Measurements from ENCODE around the gene CDKAL1. TPM values are rescaled to one million over a fixed set of nuclear protein-coding genes. Genes with fewer than 3 reads are reported as not detected.

Gene CDKAL1
- total RNA-seq, 1 donor from 2014 or later = 39.6 TPM

DNA sequence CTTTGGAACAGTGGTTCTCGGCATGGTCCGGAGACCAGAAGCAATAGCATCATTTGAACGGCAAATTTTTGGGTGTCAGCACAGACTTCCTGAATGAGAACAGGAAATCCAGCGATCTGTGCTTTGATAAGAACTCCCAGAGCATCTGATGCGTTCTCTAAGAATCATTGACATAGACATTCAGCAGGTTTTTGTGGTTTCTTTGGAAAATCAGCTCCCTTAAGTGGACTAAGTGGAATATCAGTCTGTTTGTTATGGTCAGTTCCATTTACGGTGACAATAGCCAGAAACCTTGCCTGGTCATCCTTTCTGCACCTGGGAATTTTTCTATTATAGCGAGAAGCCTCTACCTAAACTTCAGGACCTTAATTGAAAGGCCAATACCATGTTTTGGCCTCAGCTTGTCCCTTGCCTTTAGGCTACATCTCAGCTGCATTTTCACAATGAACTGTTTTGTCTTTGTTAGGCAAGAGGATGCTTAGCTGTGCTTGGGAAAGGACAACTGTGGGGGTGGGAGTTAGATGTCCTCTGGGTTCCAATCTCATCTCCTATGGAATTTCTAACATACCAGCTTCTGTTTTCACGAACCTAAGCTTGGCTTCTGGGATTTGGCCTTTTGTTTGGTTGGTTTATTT, 299.7 kb downstream of the CDKAL1 start:
- Histone ChIP-seq H4K20me1 (ENCODE audit: low read depth) (no peaks in the 10 kb centered on the region), H2AFZ (replicated peaks) (no peak overlapping the region), H3K27ac (peak overlapping the region; percentile 48), H3K79me2 (ENCODE audit: low read depth) (no peaks in the 10 kb centered on the region), H3K36me3 (no peaks in the 10 kb centered on the region), H3K4me2 (peak overlapping the region; percentile 39), H3F3A (ENCODE audit: low read depth) (peaks cover 9% of the 10 kb centered on the region), H3K4me1 (peaks cover 21% of the 10 kb centered on the region), H3K4me3 (no peak overlapping the region), H3K9me3 (ENCODE audit: low read depth) (no peaks in the 10 kb centered on the region), H3K9ac (no peak overlapping the region), H3K27me3 (no peaks in the 10 kb centered on the region)
- DNase-seq (ENCODE audit: low spot score) = peak; percentile 31
- Mint-ChIP-seq H3K36me3 (peaks cover 2% of the 10 kb centered on the region), H3K27me3 (ENCODE audit: insufficient read depth, low read depth) (no peaks in the 10 kb centered on the region), H3K4me3 (no peak overlapping the region), H3K9me3 (no peaks in the 10 kb centered on the region), H3K4me1 (no peaks in the 10 kb centered on the region), H3K27ac (no peak overlapping the region)
- TF ChIP-seq EZH2 (IDR thresholded peaks at IDR 0.05) = no peak
- TF ChIP-seq EZH2phosphoT487 (IDR thresholded peaks at IDR 0.05) = no peak
- TF ChIP-seq, protein P1, sequence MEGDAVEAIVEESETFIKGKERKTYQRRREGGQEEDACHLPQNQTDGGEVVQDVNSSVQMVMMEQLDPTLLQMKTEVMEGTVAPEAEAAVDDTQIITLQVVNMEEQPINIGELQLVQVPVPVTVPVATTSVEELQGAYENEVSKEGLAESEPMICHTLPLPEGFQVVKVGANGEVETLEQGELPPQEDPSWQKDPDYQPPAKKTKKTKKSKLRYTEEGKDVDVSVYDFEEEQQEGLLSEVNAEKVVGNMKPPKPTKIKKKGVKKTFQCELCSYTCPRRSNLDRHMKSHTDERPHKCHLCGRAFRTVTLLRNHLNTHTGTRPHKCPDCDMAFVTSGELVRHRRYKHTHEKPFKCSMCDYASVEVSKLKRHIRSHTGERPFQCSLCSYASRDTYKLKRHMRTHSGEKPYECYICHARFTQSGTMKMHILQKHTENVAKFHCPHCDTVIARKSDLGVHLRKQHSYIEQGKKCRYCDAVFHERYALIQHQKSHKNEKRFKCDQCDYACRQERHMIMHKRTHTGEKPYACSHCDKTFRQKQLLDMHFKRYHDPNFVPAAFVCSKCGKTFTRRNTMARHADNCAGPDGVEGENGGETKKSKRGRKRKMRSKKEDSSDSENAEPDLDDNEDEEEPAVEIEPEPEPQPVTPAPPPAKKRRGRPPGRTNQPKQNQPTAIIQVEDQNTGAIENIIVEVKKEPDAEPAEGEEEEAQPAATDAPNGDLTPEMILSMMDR (IDR thresholded peaks at IDR 0.05) = no peak

GRCh38 chr6:20835315-20836010, 301.2 kb downstream of the CDKAL1 start:
- Histone ChIP-seq H2AFZ (replicated peaks) (no peak overlapping the region), H3F3A (ENCODE audit: low read depth) (peaks cover 9% of the 10 kb centered on the region), H3K4me2 (peak overlapping the region; percentile 15), H3K27ac (peak overlapping the region; percentile 48), H3K4me3 (no peak overlapping the region), H3K4me1 (peaks cover 21% of the 10 kb centered on the region), H3K9ac (no peak overlapping the region), H3K9me3 (ENCODE audit: low read depth) (no peaks in the 10 kb centered on the region), H3K27me3 (no peaks in the 10 kb centered on the region), H3K36me3 (no peaks in the 10 kb centered on the region), H4K20me1 (ENCODE audit: low read depth) (no peaks in the 10 kb centered on the region), H3K79me2 (ENCODE audit: low read depth) (no peaks in the 10 kb centered on the region)
- no peaks in the 10 kb centered on the region for H3K27me3 Mint-ChIP-seq (ENCODE audit: insufficient read depth, low read depth)
- no peak for DNase-seq (ENCODE audit: low spot score)
- TF ChIP-seq, protein P1 (IDR thresholded peaks at IDR 0.05) = no peak
- TF ChIP-seq EZH2 (IDR thresholded peaks at IDR 0.05) = no peak
- TF ChIP-seq EZH2phosphoT487 (IDR thresholded peaks at IDR 0.05) = no peak
- H3K27ac Mint-ChIP-seq = no peak overlapping the region
- H3K9me3 Mint-ChIP-seq = no peaks in the 10 kb centered on the region
- H3K4me3 Mint-ChIP-seq = no peak overlapping the region
- H3K4me1 Mint-ChIP-seq = no peaks in the 10 kb centered on the region
- peaks cover 2% of the 10 kb centered on the region for H3K36me3 Mint-ChIP-seq

DNA sequence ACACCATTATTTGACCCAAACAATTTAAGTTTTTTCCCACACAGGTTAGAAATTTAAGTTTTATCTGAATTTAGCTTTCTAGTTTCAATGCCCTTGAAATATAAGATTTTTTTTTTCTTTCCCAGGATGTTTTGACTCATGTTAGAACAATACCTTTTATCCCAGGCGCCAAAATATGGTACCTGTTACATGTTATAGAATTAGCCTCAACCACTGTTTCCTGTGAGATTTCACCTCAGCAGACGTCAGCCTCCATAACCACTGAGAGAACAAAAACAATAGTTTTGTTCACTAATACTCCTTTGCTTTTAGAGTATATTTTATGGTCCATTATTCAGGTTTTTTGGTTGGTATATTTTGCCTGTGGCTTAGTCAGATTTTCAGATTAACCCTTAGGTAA, 302.9 kb downstream of the CDKAL1 start:
- Mint-ChIP-seq H3K4me3 (no peak overlapping the region), H3K27me3 (ENCODE audit: insufficient read depth, low read depth) (no peaks in the 10 kb centered on the region), H3K9me3 (no peaks in the 10 kb centered on the region), H3K27ac (no peak overlapping the region), H3K4me1 (no peaks in the 10 kb centered on the region), H3K36me3 (no peaks in the 10 kb centered on the region)
- Histone ChIP-seq H3K36me3 (no peaks in the 10 kb centered on the region), H3K79me2 (ENCODE audit: low read depth) (no peaks in the 10 kb centered on the region), H3K4me1 (peaks cover 21% of the 10 kb centered on the region), H3K4me2 (no peak overlapping the region), H3K4me3 (no peak overlapping the region), H3K27ac (no peak overlapping the region), H3K9me3 (ENCODE audit: low read depth) (no peaks in the 10 kb centered on the region), H3K27me3 (no peaks in the 10 kb centered on the region), H3F3A (ENCODE audit: low read depth) (peaks cover 9% of the 10 kb centered on the region), H2AFZ (replicated peaks) (no peak overlapping the region), H3K9ac (no peak overlapping the region), H4K20me1 (ENCODE audit: low read depth) (no peaks in the 10 kb centered on the region)
- no peak for DNase-seq (ENCODE audit: low spot score)
- TF ChIP-seq EZH2phosphoT487 (IDR thresholded peaks at IDR 0.05) = no peak
- TF ChIP-seq, protein P1 (IDR thresholded peaks at IDR 0.05) = no peak
- no peak for TF ChIP-seq EZH2 (IDR thresholded peaks at IDR 0.05)

Data from neural progenitor cell (in vitro differentiated cells).